ENCODE results near the gene RNU7-1. TPM values are rescaled to one million over a fixed set of nuclear protein-coding genes. Genes with fewer than 3 reads are reported as not detected.

The RNU7-1 gene
- total RNA-seq, 1 donor: not detected

- DNase-seq (ENCODE audit: insufficient read length, low spot score, missing footprints): no peak
- Histone ChIP-seq H3K27ac (ENCODE audit: low read depth, low read length) (no peak overlapping the region), H3K36me3 (ENCODE audit: insufficient read depth, low read length) (peaks cover 69% of the 10 kb centered on the region)
These were observed 34.0 kb downstream of the RNU7-1 start for GRCh38 chr12:6977653-6978052.

GRCh38 chr12:6978188-6978587 is 34.6 kb downstream of the RNU7-1 start:
- no peak for TF ChIP-seq CTCF (IDR thresholded peaks at IDR 0.05; ENCODE audit: extremely low read depth, low read depth, low read length)
- H3K36me3 ChIP-seq (ENCODE audit: insufficient read depth, low read length): peaks cover 72% of the 10 kb centered on the region
- H3K79me2 ChIP-seq (ENCODE audit: insufficient read depth, low read length): no peaks in the 10 kb centered on the region
- no peak overlapping the region for H2AFZ ChIP-seq (ENCODE audit: low read length)
- no peaks in the 10 kb centered on the region for H3K27me3 ChIP-seq (ENCODE audit: insufficient read depth, low read length)
- no peaks in the 10 kb centered on the region for H3K4me1 ChIP-seq (ENCODE audit: insufficient read depth, low read length)
- no peak overlapping the region for H3K4me3 ChIP-seq (ENCODE audit: insufficient read depth, low read length)
- no peaks in the 10 kb centered on the region for H3K9me3 ChIP-seq (ENCODE audit: low read depth, low read length)
- DNase-seq (ENCODE audit: insufficient read length, low spot score, missing footprints): no peak
- no peak overlapping the region for H3K27ac ChIP-seq (ENCODE audit: low read depth, low read length)
- no peaks in the 10 kb centered on the region for H4K20me1 ChIP-seq (ENCODE audit: insufficient read depth, low read length)
- H3K4me2 ChIP-seq (ENCODE audit: insufficient read depth, low read length): no peak overlapping the region

More at GRCh38 chr12:6977653-6978052, 34.0 kb downstream of the RNU7-1 start:
- peaks cover 4% of the 10 kb centered on the region for H3K79me2 ChIP-seq (ENCODE audit: insufficient read depth, low read length)
- H3K4me2 ChIP-seq (ENCODE audit: insufficient read depth, low read length): no peak overlapping the region
- TF ChIP-seq CTCF (IDR thresholded peaks at IDR 0.05; ENCODE audit: extremely low read depth, low read depth, low read length): no peak
- no peak overlapping the region for H2AFZ ChIP-seq (ENCODE audit: low read length)
- H3K4me1 ChIP-seq (ENCODE audit: insufficient read depth, low read length): no peaks in the 10 kb centered on the region
- no peaks in the 10 kb centered on the region for H3K9me3 ChIP-seq (ENCODE audit: low read depth, low read length)
- H3K27me3 ChIP-seq (ENCODE audit: insufficient read depth, low read length): no peaks in the 10 kb centered on the region
- H3K4me3 ChIP-seq (ENCODE audit: insufficient read depth, low read length): no peak overlapping the region
- H4K20me1 ChIP-seq (ENCODE audit: insufficient read depth, low read length): no peaks in the 10 kb centered on the region

- H3K4me1 ChIP-seq (ENCODE audit: insufficient read depth, low read length): no peaks in the 10 kb centered on the region
- TF ChIP-seq CTCF (IDR thresholded peaks at IDR 0.05; ENCODE audit: extremely low read depth, low read depth, low read length): no peak
- no peak overlapping the region for H3K27ac ChIP-seq (ENCODE audit: low read depth, low read length)
- no peaks in the 10 kb centered on the region for H3K79me2 ChIP-seq (ENCODE audit: insufficient read depth, low read length)
- no peak for DNase-seq (ENCODE audit: insufficient read length, low spot score, missing footprints)
- H3K4me3 ChIP-seq (ENCODE audit: insufficient read depth, low read length): no peak overlapping the region
- H3K4me2 ChIP-seq (ENCODE audit: insufficient read depth, low read length): no peak overlapping the region
- no peak overlapping the region for H2AFZ ChIP-seq (ENCODE audit: low read length)
- H3K36me3 ChIP-seq (ENCODE audit: insufficient read depth, low read length): peaks cover 72% of the 10 kb centered on the region
- no peaks in the 10 kb centered on the region for H3K9me3 ChIP-seq (ENCODE audit: low read depth, low read length)
- H3K27me3 ChIP-seq (ENCODE audit: insufficient read depth, low read length): no peaks in the 10 kb centered on the region
- no peaks in the 10 kb centered on the region for H4K20me1 ChIP-seq (ENCODE audit: insufficient read depth, low read length)
These were observed 35.0 kb downstream of the RNU7-1 start for GRCh38 chr12:6978611-6979011.

GRCh38 chr12:6979021-6979420 is 35.4 kb downstream of the RNU7-1 start:
- Histone ChIP-seq H3K4me3 (ENCODE audit: insufficient read depth, low read length) (no peak overlapping the region), H3K4me2 (ENCODE audit: insufficient read depth, low read length) (no peak overlapping the region), H4K20me1 (ENCODE audit: insufficient read depth, low read length) (no peaks in the 10 kb centered on the region), H3K4me1 (ENCODE audit: insufficient read depth, low read length) (no peaks in the 10 kb centered on the region), H3K36me3 (ENCODE audit: insufficient read depth, low read length) (peaks cover 69% of the 10 kb centered on the region), H3K27me3 (ENCODE audit: insufficient read depth, low read length) (no peaks in the 10 kb centered on the region), H2AFZ (ENCODE audit: low read length) (no peak overlapping the region), H3K9me3 (ENCODE audit: low read depth, low read length) (no peaks in the 10 kb centered on the region), H3K27ac (ENCODE audit: low read depth, low read length) (no peak overlapping the region), H3K79me2 (ENCODE audit: insufficient read depth, low read length) (no peaks in the 10 kb centered on the region)
- TF ChIP-seq CTCF (IDR thresholded peaks at IDR 0.05; ENCODE audit: extremely low read depth, low read depth, low read length): no peak
- no peak for DNase-seq (ENCODE audit: insufficient read length, low spot score, missing footprints)

Measured in osteoblast (primary cell).